ENCODE measurements around the gene ASTN1. TPM values are rescaled to one million over a fixed set of nuclear protein-coding genes. Genes with fewer than 3 reads are reported as not detected.

ASTN1 gene
- total and polyA plus RNA-seq, 2 of the 4 experiments (the other 2 are of a cell fraction), result under 0.01 to 0.07 TPM

DNA sequence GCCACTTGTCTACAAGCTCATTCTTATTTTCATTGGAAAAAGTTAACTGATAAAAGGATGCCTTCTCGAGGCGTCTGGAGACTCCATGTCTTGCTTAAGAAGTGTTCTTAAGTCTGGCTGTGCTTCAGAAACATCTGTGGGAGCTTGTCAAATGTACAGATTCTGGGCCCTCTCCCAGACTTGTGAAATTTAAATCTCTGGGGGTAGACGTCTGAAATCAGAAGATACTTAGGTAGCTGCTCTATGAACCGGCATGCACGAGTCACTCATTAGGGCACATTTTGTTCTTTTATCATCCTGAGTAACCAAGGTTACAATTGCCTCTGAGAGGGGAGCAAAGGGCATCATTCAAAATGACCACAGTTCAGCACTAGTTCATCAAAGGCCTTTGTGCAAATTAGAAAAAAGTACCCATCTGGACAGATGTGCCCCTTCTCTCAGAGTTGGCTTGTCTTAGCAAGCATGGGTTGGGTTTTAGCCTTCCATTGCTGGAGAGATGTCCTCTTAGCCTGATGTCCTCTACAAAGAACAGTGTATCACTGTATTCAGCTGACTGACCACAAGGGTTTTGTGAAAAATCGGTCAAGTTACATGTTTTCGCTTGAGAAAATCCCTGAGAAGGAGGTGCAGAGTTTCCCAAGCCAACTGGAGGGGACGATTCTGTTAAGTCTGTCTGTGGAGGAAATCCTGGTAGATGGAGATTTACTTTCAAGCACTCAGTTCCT lies 156.9 kb downstream of the ASTN1 start:
- TF ChIP-seq USF2 (IDR thresholded peaks at IDR 0.05; ENCODE audit: low read depth, low read length), result no peak
- ChIA-PET POLR2A (ENCODE audit: unreplicated experiment) (no interaction called here), CTCF (no interaction called here)
- no TSS peak for BruUV-seq (replicated peaks)
- no peaks in the 10 kb centered on the region for H3K9me3 ChIP-seq (ENCODE audit: control insufficient read depth, insufficient read depth, low read length)
- no peak overlapping the region for H2BK120ac ChIP-seq (ENCODE audit: low read depth, low read length)
- H3K18ac ChIP-seq (ENCODE audit: low read depth, low read length), result no peak overlapping the region
- H2AFZ ChIP-seq (replicated peaks; ENCODE audit: low read length, poor library complexity), result no peak overlapping the region
- H4K91ac ChIP-seq (ENCODE audit: insufficient read depth, low read depth, low read length), result no peak overlapping the region
- H3K4me3 ChIP-seq (ENCODE audit: insufficient read depth, low read depth, low read length), result no peak overlapping the region
- no peak overlapping the region for H3K4ac ChIP-seq (ENCODE audit: low read depth, low read length)
- H3K27ac ChIP-seq (ENCODE audit: insufficient read depth, low read length), result no peak overlapping the region
- H3K4me2 ChIP-seq (ENCODE audit: low read depth, low read length), result no peak overlapping the region
- ATAC-seq (ENCODE audit: low read depth) (no peak), DNase-seq (no peak)
- no peak overlapping the region for H3K9ac ChIP-seq (ENCODE audit: low read depth, low read length)
- dilution Hi-C loops (cut with HindIII; ENCODE audit: low sequenced_read_pairs, unreplicated experiment) (no loop called here), intact Hi-C loops (cut with micrococcal nuclease) (no loop called here), in situ Hi-C loops (cut with MboI; ENCODE audit: low sequenced_read_pairs) (no loop called here)
- no peak overlapping the region for H2BK20ac ChIP-seq (ENCODE audit: low read depth, low read length)
- H3K79me1 ChIP-seq (ENCODE audit: low read depth in 1 of 2, low read length in 2 of 2), result no peaks in the 10 kb centered on the region
- WGBS, 2 experiments (ENCODE audit: extremely low coverage in 2 of 2, insufficient read length in 1 of 2), result 0% methylated on average over 1 of the region's 8 CpGs; no CpG with 5 or more reads in 1 of the 2 experiments
- no peak overlapping the region for H2BK15ac ChIP-seq (ENCODE audit: low read depth, low read length)
- peaks cover 2% of the 10 kb centered on the region; the same call in 1 of the 2 replicates for H3K9me1 ChIP-seq (ENCODE audit: insufficient read depth, low read length)
- no peak overlapping the region for H4K5ac ChIP-seq (ENCODE audit: low read depth, low read length)
- H3K23ac ChIP-seq (ENCODE audit: low read depth, low read length), result no peak overlapping the region
- H3K14ac ChIP-seq (replicated peaks; ENCODE audit: low read depth, low read length), result no peak overlapping the region
- H2AK9ac ChIP-seq (replicated peaks; ENCODE audit: low read depth, low read length, poor library complexity), result no peak overlapping the region
- H2AK5ac ChIP-seq (ENCODE audit: low read depth, low read length), result no peak overlapping the region
- no peaks in the 10 kb centered on the region for H3K4me1 ChIP-seq (ENCODE audit: control insufficient read depth, insufficient read depth, low read length)
- H4K20me1 ChIP-seq (ENCODE audit: insufficient read depth, low read length), result no peaks in the 10 kb centered on the region
- no peak overlapping the region for H4K8ac ChIP-seq (ENCODE audit: low read depth in 2 of 2, low read length in 2 of 2)
- H3K56ac ChIP-seq (ENCODE audit: extremely low read depth, insufficient read depth, low read length), result no peak overlapping the region
- no peaks in the 10 kb centered on the region for H3K36me3 ChIP-seq (ENCODE audit: control insufficient read depth, insufficient read depth, low read length)
- H2BK5ac ChIP-seq (ENCODE audit: low read depth, low read length, poor library complexity, severe bottlenecking), result no peak overlapping the region
- no peaks in the 10 kb centered on the region for H3K27me3 ChIP-seq (ENCODE audit: control insufficient read depth, insufficient read depth, low read length)

Data from IMR-90 (cell line).